ENCODE results near the gene PARVG.

- TF ChIP-seq POLR2A (IDR thresholded peaks at IDR 0.05; ENCODE audit: low read depth, low read length) (no peak), EZH2 (IDR thresholded peaks at IDR 0.05; ENCODE audit: borderline replicate concordance, control insufficient read depth, low read depth, low read length) (no peak), CTCF (IDR thresholded peaks at IDR 0.05 in 2 of 3, conservative IDR thresholded peaks at IDR 0.05 in 1 of 3; ENCODE audit: control insufficient read depth in 2 of 3, extremely low read depth in 1 of 3, insufficient read depth in 1 of 3, low read depth in 3 of 3, low read length in 3 of 3) (no peak), YBX1 (IDR thresholded peaks at IDR 0.05) (no peak), PKNOX1 (IDR thresholded peaks at IDR 0.05) (no peak), RFX5 (IDR thresholded peaks at IDR 0.05; ENCODE audit: low read depth, low read length) (no peak), MTA3 (IDR thresholded peaks at IDR 0.05; ENCODE audit: borderline replicate concordance, low read length) (no peak)
Measured at GRCh38 chr22:44170470-44170869, 10.3 kb upstream of the PARVG start.

Measured in GM12878 (cell line).